Stimulated activated CD4-positive, alpha-beta T cell treated with anti-CD3 and anti-CD28 coated beads, Interleukin-12 subunit alpha, Interleukin-12 subunit beta, amount 100 ng/mL, for 24 hours (primary cell): ENCODE results near the gene DYSF.

Experiments
- DNase-seq, 2 experiments: peaks; one replicate each; pipeline ENCODE4 v3.0.0-alpha.2; 2020; ENCODE audit warnings: low read depth in 2 of 2

The DYSF gene

DNA sequence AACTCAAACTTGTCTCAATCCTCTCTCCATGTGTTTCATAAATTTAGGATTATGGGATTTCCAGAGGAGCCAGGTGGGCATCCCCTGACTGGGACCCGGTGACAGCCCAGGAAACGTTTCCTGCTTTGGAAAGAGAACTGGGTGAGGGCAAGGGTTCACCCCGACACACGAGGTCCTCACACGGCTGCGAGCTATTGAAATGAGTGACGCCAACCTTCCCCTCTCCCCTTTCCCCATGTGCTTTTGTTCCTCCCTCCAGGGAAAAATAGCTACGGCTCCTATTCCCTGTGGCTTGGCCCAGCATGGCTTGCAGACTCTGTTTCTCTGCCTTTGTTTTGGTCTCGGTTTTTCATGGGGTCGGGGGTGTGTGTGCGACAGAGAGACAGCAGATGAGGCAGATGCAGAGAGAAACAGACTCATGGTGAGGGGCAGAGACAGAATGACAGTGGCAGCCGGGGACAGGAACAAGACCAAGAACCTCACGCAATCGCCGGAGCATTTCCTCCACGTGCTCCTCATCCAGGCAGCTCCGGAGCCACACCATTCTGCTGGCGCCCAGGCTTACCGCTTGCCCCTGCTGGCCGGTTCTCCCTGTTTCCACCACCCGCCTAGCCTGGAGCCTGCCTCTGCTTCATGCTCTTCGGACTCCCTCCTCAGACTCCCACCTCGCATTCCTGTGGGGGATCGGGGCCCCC is 238.5 kb downstream of the DYSF start:
- no peak for DNase-seq

DNA sequence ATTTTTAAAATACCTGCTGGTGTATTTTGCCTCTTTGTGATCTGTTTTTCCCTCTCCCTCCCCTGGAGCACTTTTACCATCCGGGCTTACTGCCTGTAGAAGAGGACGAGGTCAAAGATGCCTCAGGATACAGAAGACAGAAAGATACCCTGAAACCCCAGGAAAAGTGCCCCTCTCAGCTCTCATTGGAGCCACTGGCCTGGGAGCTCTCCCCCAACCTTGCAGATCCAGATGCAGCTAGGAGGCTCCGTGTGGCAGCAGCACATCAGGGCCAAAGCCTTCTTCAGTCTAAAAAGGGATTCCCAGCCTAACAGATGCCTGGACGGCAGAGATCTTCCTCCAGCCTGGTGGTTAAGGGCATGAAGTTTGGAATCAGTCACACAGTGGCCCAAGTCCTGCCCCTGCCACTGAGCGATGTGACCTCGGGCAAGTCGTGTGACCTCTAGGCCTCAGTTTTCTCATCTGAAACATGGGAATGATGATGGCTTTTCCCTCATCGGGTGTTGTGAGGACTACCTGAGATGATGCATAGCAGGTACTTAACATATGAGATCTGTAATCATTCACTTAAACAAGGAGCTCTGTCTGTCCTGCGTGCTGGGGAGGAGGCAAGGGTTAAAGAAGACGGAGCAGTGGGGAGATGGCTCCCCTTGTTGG is 239.4 kb downstream of the DYSF start:
- DNase-seq = no peak

DNA sequence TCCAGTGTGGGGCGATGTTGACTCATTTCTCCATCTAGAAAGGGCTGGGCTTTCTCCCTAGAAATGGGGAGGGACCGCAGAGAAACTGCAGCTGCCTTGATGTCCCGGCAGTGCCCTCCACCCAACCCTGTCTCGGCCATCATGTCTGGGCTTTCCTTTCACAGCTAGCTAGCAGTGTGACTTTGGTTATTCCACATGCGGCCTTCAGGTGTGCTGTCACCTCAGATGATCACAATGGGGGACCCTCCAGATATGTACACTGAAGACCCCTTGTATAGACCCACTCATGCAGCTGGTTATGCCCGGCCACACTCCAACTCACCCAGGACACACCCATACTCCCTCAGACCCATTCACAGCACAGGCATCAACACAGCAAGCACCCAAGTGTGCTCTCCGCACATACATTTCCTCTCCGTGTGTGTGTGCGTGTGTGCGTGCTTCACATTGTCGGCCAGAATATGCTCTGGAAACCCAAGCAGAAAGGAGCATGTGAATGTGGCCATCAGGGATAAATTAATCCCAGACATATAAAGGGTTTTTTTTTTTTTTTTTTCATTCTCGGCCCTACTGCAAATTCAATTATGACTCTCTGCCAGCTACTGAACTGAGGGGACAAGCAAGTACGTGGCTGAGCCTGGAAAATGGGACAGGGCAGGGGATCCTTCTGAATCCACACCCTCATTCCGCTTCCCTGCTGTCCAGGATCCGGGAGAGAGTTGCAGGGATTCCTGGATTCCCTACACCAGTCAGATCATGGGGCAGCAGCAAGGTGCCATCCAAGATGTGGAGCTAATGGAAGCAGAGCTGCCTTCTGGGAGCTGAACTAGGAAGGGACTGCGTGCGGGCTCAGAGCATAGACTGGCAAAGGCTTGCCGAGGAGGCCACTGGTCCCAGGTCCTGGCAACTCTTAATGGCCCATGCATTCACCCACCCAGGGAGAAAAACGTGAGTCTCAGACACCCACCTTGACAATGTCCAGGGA is 240.2 kb downstream of the DYSF start:
- no peak for DNase-seq

DNA sequence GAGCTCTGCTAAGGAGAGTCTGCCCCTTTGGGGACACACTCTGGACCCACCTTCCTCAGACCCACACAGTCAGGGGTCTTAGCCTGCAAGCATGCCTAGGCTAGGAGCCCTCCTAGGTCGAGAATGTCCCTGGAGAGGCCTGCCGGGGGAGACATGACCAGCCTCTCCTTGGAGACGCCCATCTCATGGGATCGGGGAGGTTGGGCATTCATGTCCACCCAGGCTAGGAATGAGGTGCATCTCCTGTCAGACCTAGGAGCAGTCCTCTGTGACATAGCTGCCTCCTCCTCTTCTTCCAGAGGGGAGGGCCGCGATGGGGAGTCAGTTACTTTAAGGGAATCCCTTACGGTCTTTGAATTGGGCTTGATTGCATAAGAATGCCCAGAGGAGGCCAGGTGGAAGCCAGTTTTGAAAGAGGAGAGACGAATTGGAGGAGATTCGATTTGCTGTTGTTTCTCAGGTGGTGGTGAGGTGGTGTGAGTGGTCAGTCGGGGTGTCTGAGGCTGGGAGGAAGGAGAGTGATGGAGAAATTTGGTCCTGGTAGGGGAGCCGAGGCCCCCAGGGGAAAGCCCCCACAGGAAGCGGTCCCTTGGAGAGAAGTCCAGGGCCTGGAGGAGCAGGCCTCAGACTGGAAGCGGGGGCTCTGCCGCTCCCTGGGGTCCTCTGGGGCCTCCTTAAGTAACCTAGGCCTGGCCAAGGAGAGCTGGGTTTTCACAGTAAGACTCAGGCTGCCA is 241.3 kb downstream of the DYSF start:
- DNase-seq = no peak

DNA sequence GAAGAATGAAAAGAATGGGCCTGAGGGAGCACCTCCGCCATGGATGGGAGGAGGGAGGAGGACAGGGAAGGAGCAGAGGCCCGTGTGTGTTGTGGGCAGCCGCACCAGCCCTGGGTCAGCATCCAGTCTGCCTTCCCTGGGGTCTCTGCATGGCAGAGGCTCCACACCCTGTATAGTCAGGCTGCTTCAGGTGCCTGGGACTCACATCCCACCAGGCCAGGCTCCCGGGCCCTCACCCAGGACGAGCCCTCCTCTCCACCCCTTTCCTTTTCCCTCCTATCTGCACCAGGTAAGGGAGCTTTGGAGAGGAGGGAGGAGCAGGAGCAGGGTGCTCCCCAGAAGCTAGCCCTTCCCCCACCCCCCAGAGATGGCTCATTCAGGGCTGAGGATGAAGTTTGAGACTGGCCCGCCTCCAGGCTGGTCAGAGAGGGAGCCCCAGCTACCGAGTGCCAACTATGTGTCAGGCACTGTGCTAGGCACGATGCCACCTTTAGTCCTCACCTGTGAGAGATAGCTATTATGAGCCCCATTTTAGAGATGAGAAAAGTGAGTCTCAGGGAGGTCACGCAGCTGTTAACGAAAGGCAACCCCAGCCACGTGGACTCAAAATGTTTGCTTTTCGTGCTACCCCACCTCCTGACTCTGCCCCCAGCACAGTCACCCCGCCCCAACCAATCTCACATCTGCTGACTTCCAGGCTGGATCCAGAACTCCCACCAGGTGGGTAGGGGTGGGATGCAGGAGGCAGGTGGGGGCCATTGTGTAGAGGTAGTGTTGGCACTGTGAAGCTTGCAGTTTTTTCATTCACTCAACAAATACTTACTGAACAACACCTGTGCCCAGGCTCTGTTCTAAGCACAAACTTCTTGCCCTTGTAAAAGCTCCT is 242.1 kb downstream of the DYSF start:
- DNase-seq = no peak

DNA sequence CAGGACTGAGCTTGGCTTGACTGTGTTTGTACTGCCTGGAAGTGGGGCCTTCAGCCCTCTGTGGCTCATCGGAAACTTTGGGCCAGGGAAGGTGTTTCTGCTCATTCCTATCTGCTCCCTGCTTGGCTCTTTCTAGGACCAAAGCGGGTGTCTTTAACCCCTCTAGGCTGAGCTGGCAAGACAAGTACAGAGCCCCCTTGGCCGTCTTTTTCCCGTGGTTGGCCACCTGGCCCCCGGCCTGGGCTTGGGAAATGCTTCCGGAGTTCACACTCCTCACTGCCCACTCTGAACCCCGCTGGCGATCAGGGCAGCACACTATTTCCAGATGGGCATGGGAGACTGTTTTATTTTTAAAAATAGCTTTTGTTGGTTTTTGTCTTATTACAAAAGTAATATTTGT is 243.0 kb downstream of the DYSF start:
- no peak for DNase-seq

DNA sequence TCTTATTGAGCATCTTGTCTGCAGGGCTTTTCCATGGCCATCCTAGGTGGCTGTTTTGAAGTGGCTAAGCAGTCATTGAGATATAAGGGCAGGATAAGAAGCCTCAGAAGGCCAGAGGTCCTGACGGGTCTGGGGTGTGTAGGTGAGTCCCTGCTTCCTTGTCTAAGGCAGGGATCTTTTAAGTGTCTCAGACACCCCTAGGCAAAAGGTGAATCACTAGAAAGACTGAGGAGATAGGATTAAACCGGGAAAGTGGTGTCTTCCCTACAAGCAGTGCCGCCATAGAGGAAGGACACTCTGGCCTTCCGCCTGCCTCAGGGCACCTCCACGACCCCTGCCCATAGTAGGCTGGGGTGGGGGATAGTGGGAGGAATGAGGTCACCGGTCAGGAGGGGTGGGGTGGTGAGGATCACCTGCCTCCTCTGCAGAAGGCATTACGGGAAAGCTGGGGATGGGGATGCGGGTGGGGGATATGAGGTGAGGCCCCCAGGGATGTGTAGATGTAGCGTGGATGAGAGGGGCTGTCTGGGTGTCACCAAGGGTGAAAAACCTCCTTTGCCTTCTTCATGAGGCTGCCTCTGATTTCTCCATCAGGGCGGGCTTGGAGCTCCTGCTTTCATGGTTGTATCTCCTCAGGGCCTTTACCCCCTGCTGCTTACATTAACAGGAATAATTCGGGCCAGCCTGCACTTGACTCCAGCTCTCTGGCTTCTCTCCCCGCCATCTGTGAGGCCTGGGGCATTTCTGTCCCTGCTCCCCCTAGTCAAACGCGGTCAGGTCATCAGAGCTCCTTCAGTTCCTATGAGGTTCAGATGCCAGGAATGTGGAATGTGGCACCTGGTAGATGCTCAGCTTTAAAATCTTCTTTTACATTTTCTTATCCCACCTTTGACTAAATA is 244.0 kb downstream of the DYSF start:
- DNase-seq = no peak

DNA sequence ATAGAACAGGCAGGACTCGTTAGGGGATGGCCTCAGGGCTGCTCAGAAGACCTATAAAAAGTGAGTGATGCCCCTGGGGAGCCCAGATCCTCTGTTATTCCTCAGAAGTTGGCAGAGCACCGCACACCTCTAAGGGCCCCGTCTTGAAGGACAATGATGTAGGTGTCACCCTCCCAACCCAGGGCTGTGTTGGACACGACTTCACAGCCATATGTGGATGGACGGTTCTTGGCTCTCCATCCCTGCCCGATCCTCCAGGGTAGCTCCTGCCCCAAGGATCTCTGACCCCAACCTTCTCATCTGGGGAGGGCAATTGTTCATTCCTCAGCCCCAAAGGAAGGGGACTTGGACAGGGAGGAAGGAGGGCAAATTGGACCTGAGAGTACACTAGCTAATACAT is 246.1 kb downstream of the DYSF start:
- no peak for DNase-seq

DNA sequence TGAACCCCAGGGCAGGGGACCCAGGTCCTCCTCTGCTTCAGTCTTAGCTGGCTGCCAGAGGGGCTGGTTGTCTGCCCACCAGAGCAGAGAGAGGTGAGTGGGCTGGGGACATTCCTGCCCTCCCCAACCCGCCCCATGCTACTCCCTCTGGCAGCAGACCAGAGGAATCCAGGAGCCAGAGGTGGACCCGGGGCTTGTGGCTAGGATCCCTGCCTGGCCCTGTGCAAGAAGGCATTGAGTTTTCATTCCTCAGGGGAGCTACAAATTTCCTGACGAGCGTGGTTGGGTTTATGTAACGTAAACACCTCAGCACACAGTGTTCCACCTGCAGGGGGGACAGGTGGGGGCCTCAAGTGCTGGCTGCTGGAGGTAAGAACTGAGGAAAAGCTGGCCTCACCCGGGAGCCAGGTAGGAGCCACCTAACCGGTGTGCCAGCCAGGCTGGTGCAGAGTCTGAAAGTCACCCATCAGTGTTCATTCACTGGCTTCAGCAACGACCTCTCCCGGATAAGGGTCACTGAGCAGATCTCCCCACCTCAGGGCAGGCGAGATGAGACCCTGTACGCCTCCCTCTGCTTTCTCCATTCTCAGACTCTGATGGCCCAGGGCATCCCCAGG is 246.8 kb downstream of the DYSF start:
- no peak for DNase-seq

DNA sequence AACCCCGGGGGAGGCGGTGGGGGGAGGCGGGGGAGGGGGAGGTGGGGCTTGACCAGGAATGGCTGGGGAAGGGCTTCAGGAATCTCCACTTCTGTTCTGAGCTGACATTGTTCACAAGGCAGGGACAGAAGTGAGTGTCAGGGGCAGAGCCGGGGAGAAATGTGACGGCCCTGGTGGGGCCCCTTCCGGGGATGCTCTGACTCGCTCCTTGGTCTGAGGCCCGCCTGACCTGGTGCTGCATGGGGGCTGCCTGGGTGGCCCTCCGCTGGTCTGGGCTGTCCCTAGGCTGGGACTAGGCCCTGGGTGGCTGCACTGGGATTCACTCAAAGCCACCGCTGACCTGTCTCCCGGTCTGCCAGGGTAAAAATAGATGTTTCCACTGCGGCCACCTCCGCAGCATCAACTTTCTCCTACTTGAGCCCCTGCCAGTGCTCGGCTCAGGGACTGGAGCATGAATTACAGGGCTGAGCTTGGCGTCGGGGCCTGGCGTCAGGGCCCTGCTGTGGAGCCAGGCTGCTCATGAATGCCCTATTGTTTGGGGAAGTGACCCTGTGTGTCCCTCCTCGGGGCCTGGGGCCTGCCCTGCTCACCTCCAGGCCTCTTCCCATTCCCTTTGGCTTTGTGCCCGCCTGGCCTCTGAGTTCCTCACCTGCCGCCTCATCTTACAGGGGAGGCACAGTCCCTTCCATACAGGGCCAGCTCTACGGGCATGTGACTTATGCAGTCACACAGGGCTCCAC is 247.5 kb downstream of the DYSF start:
- DNase-seq = no peak

DNA sequence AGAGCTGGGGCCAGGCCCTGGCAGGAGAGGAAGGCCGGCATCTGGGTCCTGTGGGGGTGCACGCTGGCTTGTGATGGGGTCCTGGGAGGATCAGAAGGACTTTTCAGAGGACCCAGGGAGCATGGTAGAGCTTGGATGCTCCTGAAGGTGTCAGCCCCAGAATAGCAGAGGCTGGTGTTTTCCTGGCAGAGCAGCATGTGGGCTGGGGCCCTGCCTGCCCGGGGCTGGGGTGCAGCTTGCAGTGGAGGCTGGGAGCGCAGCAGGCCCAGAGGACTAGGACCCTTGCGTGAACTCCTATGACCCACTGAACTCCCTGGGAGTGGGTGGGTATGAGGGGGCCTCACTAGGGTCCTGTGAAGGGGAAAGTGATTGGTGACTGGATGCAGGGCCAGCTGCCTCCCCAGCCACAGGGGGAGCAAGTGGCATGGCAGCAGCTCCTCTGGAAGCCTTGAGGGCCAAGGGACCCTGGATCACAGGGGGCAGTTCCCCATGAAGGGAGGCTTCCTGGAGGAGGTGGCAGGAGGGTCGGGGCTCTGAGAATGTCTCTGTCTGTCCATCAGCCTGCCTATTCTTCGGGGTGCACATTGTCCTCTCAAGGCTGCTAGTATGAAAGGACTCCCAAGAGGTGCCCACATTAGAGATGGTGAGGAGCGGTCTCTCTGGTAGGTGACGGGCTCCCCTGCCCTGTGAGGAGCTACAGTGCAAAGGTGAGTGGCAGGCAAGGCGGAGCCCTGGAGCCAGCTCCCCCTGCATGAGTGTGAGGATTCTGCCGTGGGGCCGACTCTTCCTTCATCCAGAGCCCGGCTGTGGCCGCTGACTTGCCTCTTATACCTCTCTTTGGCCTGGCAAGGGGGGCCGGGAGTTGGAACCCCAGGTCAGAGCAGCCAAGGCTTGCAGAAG is 249.0 kb downstream of the DYSF start:
- DNase-seq = no peak

DNA sequence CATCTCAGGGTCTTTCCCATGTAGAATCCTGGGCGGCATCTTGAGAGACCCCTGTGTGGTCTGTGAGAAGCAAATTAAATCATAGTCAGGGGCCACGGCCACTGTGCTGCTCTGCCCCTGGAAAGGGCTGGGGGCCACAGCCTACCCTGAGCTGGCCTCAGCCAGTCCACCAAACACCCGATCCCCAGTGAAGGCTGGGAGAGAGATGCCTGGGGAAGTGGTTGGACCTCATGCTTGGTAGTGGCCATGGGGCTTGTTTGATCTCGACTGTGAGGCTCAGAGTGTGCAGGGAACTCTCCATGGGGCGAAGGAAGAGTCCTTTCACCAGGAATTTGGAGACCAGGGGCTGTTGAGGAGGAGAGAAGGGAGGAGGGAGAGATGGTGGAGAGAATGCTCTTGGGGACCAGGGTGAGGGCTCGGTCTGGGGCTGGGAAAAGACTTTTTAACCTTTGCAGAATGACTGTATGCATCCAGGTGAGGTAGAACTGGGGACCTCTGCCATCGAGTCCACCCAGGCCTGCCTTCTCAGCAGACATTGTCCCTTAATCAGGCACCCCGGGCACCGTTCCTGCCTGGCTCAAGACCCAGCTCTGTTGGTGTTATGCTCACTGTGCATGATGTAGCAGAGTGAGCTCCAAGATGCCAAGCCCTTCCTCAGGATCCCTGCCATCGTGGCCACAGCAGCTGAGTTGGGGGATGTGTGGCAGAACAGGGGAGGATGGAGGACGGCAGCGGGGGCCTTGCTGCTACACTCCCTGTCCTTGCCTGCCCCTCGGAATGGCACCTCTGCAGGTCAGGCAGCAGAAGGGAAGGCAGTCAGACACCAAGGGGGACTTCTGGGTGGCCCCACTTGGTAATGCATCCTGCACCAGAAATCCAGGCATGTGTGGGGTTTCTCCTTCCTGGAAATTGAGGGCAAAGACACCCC is 249.9 kb downstream of the DYSF start:
- DNase-seq = no peak

DNA sequence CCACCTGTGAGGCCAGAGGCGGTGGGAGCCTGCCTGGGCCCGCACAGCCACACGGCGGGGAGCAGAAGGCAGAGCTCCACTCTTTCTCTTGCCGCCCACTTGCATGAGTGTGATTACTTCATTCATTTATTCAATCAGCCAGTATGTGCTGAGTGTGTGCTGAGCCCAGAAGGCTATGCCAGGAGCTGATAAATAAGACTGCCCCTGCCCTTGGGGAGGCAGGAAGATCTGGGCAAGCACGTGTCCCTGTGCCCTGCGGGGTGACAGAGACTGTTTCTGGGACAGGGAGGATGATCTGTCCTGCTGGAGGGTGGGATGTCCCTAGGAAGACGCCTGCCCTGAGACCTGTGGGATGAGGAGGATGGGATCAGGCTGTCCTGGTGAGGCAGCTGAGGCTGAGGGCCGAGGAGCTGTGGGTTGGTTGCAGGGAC is 250.8 kb downstream of the DYSF start:
- DNase-seq = no peak

DNA sequence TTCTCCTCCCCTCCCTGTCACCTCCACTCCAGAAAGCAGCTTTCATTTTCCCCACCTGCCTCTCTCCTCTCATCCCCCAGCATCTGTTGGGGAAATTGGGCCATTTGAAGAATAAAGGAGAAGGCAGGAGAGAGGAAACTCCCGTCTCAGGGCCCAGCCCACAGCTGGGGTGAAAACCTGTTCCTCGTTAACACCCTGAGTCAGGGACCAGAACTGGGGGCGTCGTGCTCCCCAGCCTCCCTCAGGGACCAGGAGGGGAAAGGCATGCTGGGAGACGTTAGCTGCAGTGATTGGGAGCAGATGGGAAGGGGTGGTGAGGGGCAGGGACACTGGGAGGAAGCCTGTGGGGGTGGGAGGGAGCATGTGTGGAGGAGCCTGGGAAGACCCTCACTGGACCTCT is 251.3 kb downstream of the DYSF start:
- DNase-seq = no peak

DNA sequence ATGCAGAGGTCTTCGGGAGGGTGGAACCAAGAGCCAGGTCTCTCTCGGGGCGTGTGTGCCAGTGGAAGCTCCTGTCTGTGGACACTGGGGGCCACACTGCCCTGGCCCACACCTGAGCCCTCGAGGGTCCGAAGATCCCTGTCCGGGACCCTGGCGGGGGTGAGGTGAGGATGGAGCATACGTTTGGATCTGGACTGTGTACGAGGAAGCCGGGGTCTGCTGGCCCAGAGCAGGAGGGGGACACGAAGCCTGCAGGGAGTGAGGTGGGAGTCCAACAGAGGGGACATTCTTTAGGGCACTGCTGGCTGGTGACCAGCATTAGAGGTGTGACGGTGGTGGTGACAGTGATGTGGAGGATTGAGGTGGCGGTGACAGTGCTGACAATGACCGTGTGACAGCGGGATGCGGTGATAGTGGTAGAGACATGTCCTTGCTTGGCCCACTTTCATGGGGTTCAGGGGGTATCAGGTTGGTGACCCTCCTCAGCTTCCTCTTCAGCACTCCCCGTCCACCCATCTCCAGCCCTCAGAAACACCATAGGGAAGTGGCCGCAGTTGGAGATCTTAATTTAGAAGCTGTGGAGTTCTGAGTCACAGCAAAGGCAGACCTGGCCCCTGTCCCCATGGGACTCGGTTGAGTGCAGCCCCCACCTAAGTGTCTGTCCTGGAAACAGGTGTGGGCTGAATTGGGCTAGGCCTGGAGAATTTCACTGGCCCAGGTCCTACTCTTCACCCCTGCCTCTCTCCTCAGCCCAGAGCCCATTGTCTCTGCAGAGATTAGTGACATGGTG is 252.0 kb downstream of the DYSF start:
- no peak for DNase-seq

DNA sequence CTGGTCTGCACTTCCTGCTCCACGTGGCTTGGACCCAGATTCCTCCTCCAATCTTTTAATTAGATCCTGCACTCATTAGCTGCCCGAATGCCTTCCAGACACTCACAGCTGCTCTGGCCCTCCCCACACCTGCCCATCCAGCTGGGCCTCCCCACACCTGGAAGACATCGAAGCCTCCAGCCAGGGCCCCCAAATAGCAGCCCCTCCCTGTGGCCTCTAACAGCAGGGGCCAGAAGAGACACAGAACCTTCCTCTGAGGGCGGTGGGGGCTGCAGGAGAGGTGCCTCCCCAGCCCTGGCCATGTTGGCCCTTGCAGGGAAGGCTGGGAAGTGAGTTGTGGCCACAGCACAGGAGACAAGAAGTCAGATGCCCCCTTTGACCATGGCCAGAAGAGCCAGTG is 252.8 kb downstream of the DYSF start:
- DNase-seq = no peak
